GM19239 (cell line): Measurements from ENCODE around the gene ADAR.
"Not testable (repeated sequence)": the region's sequence is repeated elsewhere in the genome, so short reads cannot be mapped to it uniquely, and the experiment has no call there.

ENCODE experiments used
- DNase-seq: peaks from one replicate; pipeline ENCODE4 v3.0.0; 2011; ENCODE audit warnings: low spot score; ENCODE audit not compliant: insufficient read length
- FAIRE-seq: peaks from 2 replicates; lab custom pipeline; 2011; peaks lifted over from hg19 to GRCh38; lab: Jason Lieb, UNC

ADAR gene

GRCh38 chr1:154607609-154608396, at the start of gene ADAR:
ADAR (minus strand) TSS chr1:154608186; CDS start chr1:154608006, 180 bp downstream.
- FAIRE-seq = peak; percentile 68
- DNase-seq = peak; percentile 77

GRCh38 chr1:154657556-154657955, 49.6 kb upstream of the ADAR start:
- DNase-seq (no peak), FAIRE-seq (no peak)

GRCh38 chr1:154652893-154653292, 44.9 kb upstream of the ADAR start:
- DNase-seq = no peak
- FAIRE-seq = no peak

GRCh38 chr1:154644724-154645123, 36.7 kb upstream of the ADAR start:
- DNase-seq, FAIRE-seq: not testable (repeated sequence)

GRCh38 chr1:154641534-154641933, 33.5 kb upstream of the ADAR start:
- DNase-seq = no peak
- no peak for FAIRE-seq

GRCh38 chr1:154639876-154640275, 31.9 kb upstream of the ADAR start:
- DNase-seq (no peak), FAIRE-seq (no peak)

- FAIRE-seq (no peak), DNase-seq (no peak)
These were observed 27.2 kb upstream of the ADAR start for GRCh38 chr1:154635171-154635570.

GRCh38 chr1:154629675-154630073, 21.7 kb upstream of the ADAR start:
- FAIRE-seq (no peak), DNase-seq (no peak)

- FAIRE-seq = no peak
- DNase-seq = no peak
These were observed 21.2 kb upstream of the ADAR start for GRCh38 chr1:154629061-154629674.

- FAIRE-seq = no peak
- no peak for DNase-seq
These were observed 20.1 kb upstream of the ADAR start for GRCh38 chr1:154628121-154628405.

- FAIRE-seq (peak; percentile 88), DNase-seq (peak; percentile 69)
These were observed 19.5 kb upstream of the ADAR start for GRCh38 chr1:154627257-154628120.

- FAIRE-seq = peak; percentile 40
- DNase-seq = no peak
These were observed 18.7 kb upstream of the ADAR start for GRCh38 chr1:154626456-154627256.

GRCh38 chr1:154624746-154625643, 17.0 kb upstream of the ADAR start:
- FAIRE-seq = no peak

GRCh38 chr1:154623358-154623757, 15.4 kb upstream of the ADAR start:
- DNase-seq (no peak), FAIRE-seq (no peak)

More at GRCh38 chr1:154624746-154625643, 17.0 kb upstream of the ADAR start:
- DNase-seq = no peak

- FAIRE-seq = peak; percentile 4
These were observed 14.6 kb upstream of the ADAR start for GRCh38 chr1:154622503-154623039.

GRCh38 chr1:154621875-154622274, 13.9 kb upstream of the ADAR start:
- FAIRE-seq (no peak), DNase-seq (no peak)

More at GRCh38 chr1:154622503-154623039, 14.6 kb upstream of the ADAR start:
- no peak for DNase-seq

GRCh38 chr1:154620751-154621150, 12.8 kb upstream of the ADAR start:
- DNase-seq (no peak), FAIRE-seq (no peak)

GRCh38 chr1:154619181-154619948, 11.4 kb upstream of the ADAR start:
- FAIRE-seq = no peak
- DNase-seq = no peak
